HG03045 (cell line): ENCODE data around the gene THBS1.

Experiments used
- ATAC-seq: cut with Tn5 transposase; IDR thresholded peaks from one replicate; pipeline ENCODE4 v1.9.1; 2021; ENCODE audit warnings: mild to moderate bottlenecking, moderate library complexity; ENCODE audit not compliant: unreplicated experiment

Gene THBS1

DNA sequence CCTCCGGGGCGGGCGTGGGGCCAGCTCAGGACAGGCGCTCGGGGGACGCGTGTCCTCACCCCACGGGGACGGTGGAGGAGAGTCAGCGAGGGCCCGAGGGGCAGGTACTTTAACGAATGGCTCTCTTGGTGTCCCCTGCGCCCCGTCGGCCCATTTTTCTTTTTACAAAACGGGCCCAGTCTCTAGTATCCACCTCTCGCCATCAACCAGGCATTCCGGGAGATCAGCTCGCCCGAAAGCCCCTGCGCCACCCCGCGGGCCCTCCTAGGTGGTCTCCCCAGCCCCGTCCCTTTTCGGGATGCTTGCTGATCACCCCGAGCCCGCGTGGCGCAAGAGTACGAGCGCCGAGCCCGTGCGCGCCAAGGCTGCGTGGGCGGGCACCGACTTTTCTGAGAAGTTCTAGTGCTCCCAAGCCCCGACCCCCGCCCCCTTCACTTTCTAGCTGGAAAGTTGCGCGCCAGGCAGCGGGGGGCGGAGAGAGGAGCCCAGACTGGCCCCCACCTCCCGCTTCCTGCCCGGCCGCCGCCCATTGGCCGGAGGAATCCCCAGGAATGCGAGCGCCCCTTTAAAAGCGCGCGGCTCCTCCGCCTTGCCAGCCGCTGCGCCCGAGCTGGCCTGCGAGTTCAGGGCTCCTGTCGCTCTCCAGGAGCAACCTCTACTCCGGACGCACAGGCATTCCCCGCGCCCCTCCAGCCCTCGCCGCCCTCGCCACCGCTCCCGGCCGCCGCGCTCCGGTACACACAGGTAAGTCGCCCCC is at the start of gene THBS1:
Gene THBS1, plus strand, starts transcription at position 595 of the 757 bp plus-strand sequence. CDS start 779 bp downstream, outside the sequence.
- no peak for ATAC-seq

DNA sequence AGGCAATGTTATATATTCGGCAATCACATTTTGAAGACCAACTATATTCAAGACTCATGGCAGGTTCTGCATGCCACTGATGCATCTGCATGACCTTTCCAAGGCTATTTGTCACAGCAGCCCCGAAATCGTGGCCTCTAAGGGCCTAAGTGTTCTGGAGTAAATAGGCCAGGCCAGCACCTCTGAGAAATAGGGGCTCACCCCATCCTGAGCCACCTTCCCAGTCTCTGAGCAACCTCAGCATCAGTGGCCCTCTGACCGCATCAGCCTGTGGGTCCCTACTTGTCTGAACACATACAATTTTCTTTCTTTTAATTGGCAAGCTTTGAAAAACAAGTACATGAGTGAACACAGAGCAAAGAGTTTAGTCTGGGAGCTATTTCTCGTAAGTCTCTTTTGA is 45.9 kb upstream of the THBS1 start:
- ATAC-seq: no peak

DNA sequence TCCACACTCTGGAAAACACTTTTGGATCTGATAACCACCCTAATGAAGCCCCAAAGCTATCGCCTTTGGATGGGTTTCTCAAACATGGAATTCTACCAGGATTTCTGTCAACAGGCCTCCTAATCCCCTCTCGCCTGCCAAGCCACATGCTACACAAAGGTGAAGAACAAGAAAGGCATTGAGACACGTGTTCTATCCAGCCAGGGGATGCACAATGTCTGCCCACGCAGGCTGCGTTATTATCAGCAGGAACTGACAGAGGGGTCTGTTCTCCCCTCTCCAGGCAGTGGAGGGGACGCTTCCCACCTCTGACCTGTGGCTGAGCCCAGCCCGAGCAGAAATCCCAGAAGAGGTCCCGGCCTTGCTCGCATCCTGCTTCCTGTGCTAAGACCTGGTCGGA is 45.4 kb upstream of the THBS1 start:
- no peak for ATAC-seq

DNA sequence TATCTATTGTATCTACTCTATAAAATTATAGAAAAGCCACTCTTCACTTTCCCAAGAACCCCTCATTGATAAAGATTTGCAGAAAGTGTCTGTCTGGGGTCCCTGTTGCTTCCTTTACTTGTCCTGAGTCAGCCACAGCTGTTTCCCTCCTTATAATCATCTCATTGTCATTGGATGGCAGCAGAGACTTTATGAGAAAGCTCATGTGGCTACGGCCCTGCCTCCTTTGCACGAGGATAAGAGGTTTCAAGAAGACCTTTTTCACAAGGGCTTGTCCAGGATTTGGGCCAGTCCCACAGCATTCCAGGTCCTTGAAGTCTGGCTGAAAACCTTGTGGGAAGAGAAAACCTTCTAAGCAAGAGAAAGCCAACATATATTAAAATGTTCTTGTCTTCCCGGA is 41.9 kb upstream of the THBS1 start:
- ATAC-seq: no peak

DNA sequence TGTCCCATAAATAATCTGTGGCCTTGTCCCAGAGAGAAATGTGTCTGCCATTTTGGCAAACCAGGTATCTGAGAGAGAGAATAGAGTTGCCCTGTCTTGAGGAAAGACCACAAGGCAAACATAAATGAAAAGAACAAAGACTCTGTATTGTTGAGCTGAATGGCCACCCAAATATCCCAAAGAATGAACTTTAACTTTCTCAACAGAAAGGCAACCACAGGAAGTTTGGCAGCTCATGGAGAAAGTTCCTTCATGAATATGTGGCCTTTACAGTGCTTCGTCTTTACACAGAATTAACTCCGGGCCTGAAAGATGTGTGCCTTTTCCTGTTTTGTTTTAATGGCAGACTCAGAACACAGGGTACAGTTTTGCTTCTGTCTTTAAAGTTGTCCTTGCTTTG is 41.4 kb upstream of the THBS1 start:
- ATAC-seq: no peak

DNA sequence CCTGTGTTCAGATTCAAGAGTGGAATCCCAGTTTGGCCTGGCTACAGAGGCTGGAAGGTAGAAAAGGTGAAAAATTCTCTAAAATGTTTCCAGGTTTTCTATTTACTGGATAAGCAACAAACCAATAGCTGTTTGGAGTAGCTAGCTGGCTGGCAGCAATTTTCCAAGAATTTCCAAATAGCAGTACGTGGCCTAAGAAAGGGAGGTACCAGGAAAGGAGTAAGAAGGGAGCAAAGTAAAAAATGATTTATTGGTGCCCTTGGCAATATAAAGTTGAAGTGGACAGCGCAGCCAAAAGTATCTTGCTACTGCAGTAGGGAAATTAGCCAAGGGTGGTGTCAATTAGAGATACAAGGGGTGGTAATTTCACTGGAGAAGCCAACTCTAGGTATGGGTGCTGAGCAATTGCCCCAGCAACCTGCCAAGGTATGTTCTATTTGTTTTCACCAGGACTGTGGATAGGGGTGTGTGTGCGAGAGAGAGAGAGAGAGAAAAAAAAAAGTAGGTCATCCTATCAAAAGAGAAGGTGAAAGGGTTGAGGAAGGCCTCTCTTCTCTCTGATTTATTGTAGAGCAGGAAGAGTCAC is 40.8 kb upstream of the THBS1 start:
- ATAC-seq: no peak

DNA sequence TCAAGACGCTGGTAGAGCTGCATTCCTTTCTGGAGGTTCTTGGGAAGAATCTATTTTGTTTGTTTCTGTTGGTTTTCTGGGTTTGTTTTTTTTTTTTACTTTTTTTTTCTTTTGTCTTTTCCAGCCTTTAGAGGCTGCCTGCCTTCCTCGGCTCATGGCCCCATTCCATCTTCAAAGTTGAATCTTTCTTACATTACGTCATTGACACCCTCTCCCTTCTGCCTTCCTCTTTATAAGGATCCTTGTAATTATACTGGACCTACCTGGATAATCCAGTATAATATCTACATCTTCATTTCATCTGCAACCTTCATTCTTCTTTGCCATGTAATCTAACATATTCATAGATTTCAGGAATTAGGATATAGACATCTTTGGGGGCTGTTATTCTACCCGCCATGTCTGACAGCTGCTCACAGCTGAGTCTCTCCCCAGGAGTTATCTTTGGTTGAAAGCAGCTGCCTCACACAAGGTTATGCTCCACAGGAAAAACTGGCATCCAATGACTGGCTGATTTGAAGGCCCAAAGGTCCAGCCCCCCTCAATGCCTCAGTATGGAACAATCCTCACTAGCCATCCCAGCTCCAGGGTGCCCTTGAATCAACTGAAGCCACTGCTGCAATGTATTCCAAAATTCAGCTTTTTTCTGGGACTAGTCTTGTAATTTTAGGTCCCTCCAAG is 38.4 kb upstream of the THBS1 start:
- ATAC-seq: no peak

DNA sequence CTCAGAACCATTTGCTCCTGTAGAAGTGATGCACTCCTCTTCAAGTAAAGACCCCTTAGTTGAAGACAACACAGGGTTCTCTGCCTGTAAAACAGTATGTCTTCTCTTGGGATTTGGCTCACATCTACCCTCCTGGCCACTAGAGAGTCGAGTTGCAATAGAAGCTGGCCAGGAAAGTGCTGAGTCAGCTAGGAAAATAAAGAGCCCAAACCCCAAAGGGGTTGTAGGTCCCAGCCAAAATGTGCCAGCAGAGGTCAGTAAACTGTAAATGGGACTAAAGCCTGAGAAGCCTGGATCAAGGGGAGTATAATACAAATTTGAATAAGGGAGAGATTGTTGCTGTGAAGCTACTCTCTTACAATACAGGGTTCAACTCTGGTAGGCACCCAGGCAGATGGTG is 37.2 kb upstream of the THBS1 start:
- ATAC-seq: no peak

DNA sequence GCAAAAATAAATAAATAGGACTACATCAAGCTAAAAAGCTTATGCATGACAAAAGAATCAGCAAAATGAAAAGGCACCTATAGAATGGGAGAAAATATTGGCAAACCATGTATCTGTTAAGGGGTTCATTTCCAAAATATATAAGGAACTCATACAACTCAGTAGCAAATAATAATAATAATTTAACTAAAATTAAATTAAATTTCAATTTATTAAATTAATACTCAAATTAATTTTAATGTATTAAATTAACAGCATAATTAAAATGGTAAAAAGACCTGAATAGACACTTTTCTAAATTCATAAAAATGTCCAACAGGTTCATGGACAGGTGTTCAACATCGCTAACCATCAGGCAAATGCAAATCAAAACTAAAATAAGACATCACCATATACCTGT is 34.0 kb upstream of the THBS1 start:
- no peak for ATAC-seq

DNA sequence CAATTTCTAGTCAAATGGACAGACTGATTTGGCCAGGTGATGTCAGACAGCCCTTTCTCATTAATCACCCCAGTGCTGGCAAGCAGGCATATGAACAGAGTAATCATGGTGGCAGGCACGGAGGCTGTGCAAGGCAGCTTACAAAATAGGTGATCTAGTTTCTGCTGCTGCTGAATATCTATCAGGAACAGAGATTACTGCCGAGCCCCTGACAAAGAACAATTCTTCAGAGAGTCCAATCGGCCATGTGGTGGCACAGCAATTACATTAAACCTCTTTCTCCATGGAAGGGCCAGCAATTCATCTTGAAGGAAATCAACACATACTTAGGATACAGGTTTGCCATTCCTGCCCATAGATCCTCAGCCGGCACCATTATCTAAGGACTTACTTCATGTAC is 32.3 kb upstream of the THBS1 start:
- no peak for ATAC-seq

DNA sequence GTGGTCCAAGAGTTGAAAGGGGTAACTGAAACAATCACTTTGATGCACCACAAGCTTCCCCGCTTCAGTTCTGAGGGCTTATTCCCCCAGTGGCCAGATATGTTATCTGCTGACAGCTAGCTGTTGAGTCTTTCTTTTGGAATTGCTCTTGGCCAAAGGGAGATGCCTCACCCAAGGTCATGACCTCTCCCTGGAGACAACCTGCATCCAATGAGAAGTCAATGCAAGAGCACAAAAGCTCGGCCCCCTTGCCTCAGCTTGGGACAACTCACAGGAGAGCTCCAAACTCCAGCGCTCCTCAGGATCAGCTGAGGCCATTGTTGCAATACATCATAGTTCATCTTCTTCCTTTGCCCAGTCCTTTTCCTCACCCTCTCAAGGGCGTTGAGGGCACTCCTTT is 31.0 kb upstream of the THBS1 start:
- ATAC-seq: no peak

DNA sequence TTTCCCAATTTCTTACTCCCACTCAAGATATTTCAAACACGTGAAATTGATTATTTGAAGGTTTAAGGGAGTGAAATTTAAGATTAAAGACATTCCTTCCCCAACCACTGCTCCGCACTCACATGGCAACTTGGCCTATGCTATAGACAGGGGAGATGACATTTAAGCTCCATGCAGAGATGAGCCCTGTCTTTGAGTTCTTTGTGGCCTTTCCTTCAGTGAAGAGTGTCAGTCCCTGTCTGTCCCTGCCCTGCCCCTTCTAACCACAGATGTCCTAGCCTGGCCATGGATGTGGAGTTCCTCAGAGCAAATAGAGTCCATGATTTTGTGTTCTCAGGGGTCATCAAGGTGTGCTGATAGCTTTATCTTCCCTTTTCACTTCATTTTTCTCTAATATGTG is 29.4 kb upstream of the THBS1 start:
- ATAC-seq: no peak

DNA sequence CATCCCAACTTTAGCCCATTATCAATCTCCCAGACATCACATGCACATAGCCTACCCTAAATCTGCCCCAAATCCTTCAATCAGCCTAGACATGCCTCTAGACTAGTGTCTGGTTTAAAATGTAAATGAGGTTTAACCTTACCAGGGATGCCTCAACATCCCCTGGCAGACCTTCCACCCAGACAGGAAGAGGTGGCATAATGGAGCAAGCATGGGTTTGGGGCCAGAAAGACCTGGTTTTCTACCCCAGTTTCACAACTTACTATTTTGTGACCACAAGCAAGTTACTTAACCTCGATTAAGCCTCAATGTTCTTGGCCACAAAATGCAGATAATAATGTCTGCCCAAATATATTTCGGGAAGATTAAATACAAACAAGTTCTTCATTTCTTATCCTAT is 28.3 kb upstream of the THBS1 start:
- ATAC-seq: no peak

DNA sequence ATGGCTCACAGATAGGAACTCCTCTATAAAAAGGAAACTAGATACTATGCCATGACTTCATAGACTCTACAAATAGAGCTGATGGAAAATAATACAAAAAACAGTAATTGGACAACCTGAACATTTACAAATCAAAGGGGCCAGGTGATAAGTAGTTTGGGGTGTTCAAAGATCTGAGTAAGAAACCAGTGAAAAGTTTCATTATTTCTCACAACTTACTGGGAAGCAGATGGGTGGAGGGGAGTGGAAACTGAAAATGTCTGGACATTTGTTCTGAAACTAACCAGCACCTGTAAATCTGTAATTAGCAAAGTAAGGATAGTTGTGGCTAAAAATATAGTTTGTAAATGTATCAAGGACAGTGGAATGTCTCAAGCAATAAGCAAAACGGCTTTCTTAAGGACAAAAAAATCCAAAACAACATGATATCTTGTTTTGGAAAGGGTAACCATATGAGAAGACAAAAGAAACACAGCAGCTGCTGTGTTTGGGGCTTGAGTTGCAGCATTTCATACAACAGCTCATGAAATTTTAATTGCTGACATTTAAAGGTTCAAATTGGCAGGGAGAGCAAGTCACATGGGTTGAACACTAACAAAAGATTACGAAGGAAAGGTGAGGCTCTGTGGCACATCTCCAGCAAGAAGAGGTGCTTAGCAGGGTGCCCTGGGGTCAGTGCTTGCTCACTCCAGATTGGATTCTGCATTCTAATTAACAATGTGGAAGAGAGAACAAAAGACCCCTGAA is 26.8 kb upstream of the THBS1 start:
- ATAC-seq: peak; percentile 40

DNA sequence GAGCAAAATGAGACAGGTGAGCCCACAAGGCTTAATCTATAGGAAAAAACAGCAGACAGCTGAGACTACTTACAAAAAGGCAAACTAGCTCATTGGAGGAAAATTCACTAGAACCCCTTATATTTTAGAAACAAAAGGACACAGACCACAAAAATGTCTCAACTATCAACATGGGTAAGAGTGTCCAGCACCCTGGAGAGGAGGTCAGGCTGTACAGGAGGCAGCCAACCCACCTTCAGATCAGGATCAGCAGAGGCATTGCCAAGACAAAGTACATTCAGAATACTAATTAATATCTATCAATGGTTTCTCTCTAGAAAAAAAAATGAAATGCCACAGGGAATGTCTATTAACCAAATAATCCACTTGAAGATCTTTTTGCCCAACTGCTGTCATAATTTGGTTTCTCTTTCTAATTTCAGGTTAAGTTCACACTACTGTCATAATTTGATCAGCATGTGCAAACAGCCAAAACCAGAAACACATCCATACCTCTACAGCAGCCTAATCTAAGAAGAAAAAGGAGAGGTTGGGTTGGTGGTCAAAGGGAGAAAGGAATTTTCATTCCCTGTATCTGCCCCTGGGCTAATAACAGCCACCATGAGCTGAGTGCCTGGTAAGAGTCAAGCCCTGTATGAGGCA is 26.0 kb upstream of the THBS1 start:
- no peak for ATAC-seq

DNA sequence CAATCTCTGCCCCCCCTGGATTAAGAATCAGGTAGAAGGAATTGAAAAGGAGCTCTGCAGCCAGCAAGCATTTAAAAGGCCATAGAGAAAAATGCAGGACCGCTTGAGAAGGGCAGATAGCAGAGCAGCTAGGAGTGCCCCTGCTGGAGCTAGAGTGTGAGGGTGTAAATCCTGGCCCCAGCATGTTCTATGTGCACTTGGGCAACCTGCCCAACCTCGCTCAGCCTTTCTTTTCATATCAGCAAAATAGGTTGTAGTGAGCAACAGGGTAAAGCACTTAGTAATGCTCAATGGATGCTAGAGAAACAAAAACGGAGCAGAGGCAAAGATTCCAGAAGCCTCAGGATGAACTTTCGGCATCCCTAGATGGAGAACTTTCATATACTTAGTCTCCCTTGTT is 25.0 kb upstream of the THBS1 start:
- ATAC-seq: no peak

DNA sequence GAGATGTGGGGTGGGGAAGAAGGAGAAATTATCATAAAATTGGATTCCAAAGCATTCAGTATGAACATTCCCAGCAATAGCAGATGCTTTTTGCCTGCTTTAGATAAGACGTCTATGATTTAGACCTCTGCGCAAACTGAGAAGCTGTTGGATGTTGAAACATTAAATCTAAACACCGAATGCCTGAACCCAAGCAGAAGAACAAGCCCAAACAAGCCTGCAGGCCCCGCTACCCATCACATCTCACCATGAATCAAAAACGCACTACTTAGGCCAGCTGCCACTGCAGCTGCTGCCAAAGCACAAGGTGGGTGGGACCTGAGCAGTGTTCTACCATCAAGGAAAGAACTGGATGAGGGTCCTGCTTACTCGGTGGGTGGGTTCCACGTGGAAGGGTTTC is 24.4 kb upstream of the THBS1 start:
- no peak for ATAC-seq

DNA sequence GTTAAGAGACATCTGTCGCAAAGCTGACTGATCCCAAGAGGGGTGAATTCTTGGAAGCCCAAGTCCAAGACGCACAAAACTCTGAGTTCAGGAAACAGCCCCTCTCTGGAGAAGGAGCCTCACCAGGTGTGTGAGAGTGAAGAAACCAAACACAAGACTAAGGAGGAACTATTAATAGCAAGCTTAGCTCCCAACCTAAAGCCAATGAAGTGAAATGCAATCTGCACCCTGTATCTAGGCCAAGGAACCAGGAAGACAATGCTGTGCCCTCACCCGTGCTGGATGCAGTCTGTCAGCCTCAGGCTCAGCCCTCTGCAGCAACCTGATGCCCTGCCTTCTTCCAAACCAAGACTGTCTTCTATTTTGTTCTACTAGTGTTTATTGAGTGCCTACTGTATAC is 22.5 kb upstream of the THBS1 start:
- no peak for ATAC-seq

DNA sequence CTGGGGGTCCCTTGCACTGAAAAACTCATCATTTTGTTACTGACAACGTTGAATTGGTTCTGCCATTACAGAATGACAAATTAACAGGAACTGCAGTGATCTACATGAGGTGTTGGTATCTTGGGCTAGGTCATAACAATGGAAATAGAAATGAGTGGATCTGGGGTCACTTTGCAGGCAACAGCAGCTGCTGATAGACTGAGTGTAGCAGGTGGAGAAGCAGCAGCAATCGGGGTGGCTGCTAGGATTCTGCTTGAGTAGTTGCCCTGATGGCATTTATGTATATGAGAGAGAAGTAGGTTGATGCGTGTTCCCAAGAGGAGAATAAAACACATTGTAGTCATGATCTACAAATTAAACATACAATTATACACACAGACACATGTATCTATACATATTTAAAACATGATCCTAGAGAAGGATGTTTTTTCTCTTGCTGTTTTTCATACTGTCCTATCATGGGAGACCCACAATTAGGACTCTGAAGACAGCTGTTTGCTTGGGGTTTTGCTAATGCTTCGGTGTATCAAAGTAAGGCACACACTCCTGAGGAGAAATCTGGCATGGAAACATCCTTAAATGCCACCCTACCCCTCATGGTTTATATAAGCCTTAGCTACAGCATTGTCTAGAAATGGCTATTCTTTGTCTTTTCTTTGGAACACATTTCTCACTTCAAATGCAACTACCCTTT is 15.8 kb upstream of the THBS1 start:
- no peak for ATAC-seq

DNA sequence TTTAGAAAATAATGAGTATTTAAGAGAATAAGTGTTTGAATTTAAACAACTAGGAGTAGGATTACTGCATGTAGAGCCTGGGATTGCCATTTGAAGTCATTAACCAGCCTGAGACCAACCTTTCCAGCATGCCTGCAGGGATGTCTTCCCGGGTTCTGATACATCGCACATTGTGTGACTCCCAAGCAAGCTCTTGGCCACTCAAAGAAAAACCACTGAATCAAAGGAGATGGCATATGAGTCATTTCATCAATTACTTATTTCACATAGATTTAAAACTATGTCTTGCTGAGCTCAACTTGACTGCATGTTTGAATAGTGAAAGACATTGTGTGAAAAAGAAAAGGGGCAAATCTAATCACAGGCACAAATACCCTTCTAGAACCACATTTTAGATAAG is 15.0 kb upstream of the THBS1 start:
- ATAC-seq: no peak

DNA sequence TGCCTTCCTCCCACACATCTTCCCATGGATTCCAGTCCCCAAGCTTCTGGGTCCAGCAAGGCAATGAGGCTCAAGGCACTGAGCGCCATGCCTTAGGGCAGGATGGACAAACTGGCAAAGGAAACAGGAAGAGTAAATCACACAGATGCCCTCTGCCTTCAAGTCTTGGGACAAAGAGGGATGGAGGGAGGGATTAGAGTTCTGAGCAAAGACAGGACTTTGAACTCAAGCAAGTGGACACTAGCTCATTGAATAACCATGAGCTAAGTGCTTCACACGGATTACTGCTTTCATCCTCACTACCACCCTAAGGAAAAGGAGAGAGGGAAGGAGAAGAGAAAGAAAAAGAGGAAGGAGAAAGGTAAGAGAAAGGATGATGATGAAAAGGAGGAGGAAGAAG is 7.6 kb upstream of the THBS1 start:
- no peak for ATAC-seq
